Breast epithelium (tissue), 4 donors: ENCODE measurements around the gene ZNF155. TPM values are rescaled to one million over a fixed set of nuclear protein-coding genes. Genes with fewer than 3 reads are reported as not detected.
A peak's percentile ranks its signal among the peaks of the same experiment; 100 is the strongest.
"Not testable (repeated sequence)": the region's sequence is repeated elsewhere in the genome, so short reads cannot be mapped to it uniquely, and the experiment has no call there.

Experiments used
- DNase-seq, 2 donors: peaks; one replicate each; pipeline ENCODE4 v3.0.0-alpha.2; 2019; ENCODE audit warnings: low spot score in 2 of 2
- H3K27ac ChIP-seq, 2 donors: fragments of 200-600 bp; sonication (generic) in 1 of 2; one replicate each; pipeline ENCODE4 v1.5.1; 2016 to 2019; ENCODE audit warnings: mild to moderate bottlenecking in 1 of 2
- H3K27me3 ChIP-seq, 2 donors: fragments of 200-600 bp; sonication (generic) in 1 of 2; one replicate each; pipeline versions ENCODE4 v1.5.1 to v1.6.0; 2017 to 2019; ENCODE audit warnings: control low read depth in 1 of 2, mild to moderate bottlenecking in 1 of 2
- H3K36me3 ChIP-seq: fragments of 200-600 bp; one replicate; pipeline ENCODE4 v1.5.1; 2019
- H3K4me1 ChIP-seq, 2 donors: fragments of 200-600 bp; sonication (generic); one replicate each; pipeline ENCODE4 v1.5.1; 2016 to 2019; ENCODE audit warnings: control low read depth in 1 of 2
- H3K4me3 ChIP-seq, 3 donors: fragments of 200-600 bp; sonication (generic); 1 replicate in 2 of 3; 2 replicates in 1 of 3; pipeline ENCODE4 v1.5.1; 2016 to 2019; ENCODE audit warnings: mild to moderate bottlenecking in 3 of 3, moderate library complexity in 2 of 3
- H3K9me3 ChIP-seq, 2 donors: fragments of 200-600 bp; sonication (generic) in 1 of 2; one replicate each; pipeline ENCODE4 v1.5.1; 2016 to 2019; ENCODE audit warnings: control low read depth in 1 of 2
- CTCF ChIP-seq, 3 donors: fragments of 450-650 bp; IDR thresholded peaks; one replicate each; pipeline ENCODE4 v1.5.1; 2016 to 2017; ENCODE audit warnings: antibody characterized with exemption in 3 of 3, mild to moderate bottlenecking in 3 of 3, moderate library complexity in 3 of 3
- POLR2A ChIP-seq: fragments of 450-650 bp; IDR thresholded peaks from one replicate; pipeline ENCODE4 v1.6.1; 2016; ENCODE audit warnings: antibody characterized with exemption, mild to moderate bottlenecking, moderate library complexity
- POLR2AphosphoS5 ChIP-seq, 3 donors: sonication (generic); formaldehyde crosslinking; IDR thresholded peaks; one replicate each; pipeline ENCODE4 v1.6.1; 2017; ENCODE audit warnings: antibody characterized with exemption in 3 of 3
- intact Hi-C: fragments of 100-400 bp; cut with DNase I; formaldehyde crosslinking; loops from one replicate; pipeline ENCODE4 v1.15.1; 2023; ENCODE audit warnings: low total_unique reads
- total RNA-seq, 3 donors: library from RNA; depleted of rRNA; stranded (reverse); fragments of >200 nt; gene quantifications; one replicate each; pipeline ENCODE4 v1.1.0, GENCODE V29; 2016

ZNF155 gene
- total RNA-seq, 3 donors from 2014 or later = 6.1 to 17.4 (median 15.1) TPM

- Histone ChIP-seq H3K9me3 (peaks cover 0 to 4% of the 10 kb centered on the region in 2 donors), H3K27me3 (no peaks in the 10 kb centered on the region), H3K4me1 (no peaks in the 10 kb centered on the region), H3K27ac (no peak overlapping the region), H3K36me3 (no peaks in the 10 kb centered on the region), H3K4me3 (no peak overlapping the region)
- no peak for DNase-seq
- TF ChIP-seq POLR2AphosphoS5 (IDR thresholded peaks at IDR 0.05) (no peak), POLR2A (no peak), CTCF (IDR thresholded peaks at IDR 0.05) (no peak)
- intact Hi-C loops = no loop called here
Measured at GRCh38 chr19:43941209-43941608, 42.8 kb upstream of the ZNF155 start.

GRCh38 chr19:43947412-43947811 is 36.6 kb upstream of the ZNF155 start:
- H3K27me3 ChIP-seq, H3K36me3 ChIP-seq, H3K4me1 ChIP-seq, intact Hi-C loops, DNase-seq, H3K27ac ChIP-seq, H3K4me3 ChIP-seq: not testable (repeated sequence)
- H3K9me3 ChIP-seq = peaks cover 6 to 11% of the 10 kb centered on the region in 2 donors

GRCh38 chr19:43949803-43950202 is 34.2 kb upstream of the ZNF155 start:
- not testable (repeated sequence) for H3K36me3 ChIP-seq, DNase-seq, H3K4me3 ChIP-seq, H3K27me3 ChIP-seq, H3K27ac ChIP-seq, H3K4me1 ChIP-seq
- intact Hi-C loops = loop anchor here (2.0 kb wide), 1 partner anchor 55 kb away; no protein-coding TSS in a partner anchor
- H3K9me3 ChIP-seq = peaks cover 16 to 30% of the 10 kb centered on the region in 2 donors

- Histone ChIP-seq H3K27ac (peak within 1 kb of the TSS; percentile 49 to 68), H3K4me1 (no peaks in the 10 kb centered on the region), H3K36me3 (no peaks in the 10 kb centered on the region), H3K4me3 (peak within 1 kb of the TSS; percentile 66 to 83 (median 71)), H3K9me3 (peaks cover 29 to 43% of the 10 kb centered on the region in 2 donors), H3K27me3 (peaks cover 0 to 4% of the 10 kb centered on the region in 2 donors)
- TF ChIP-seq CTCF (IDR thresholded peaks at IDR 0.05) (peak; percentile 22 to 47 (median 45)), POLR2A (no peak), POLR2AphosphoS5 (IDR thresholded peaks at IDR 0.05) (peak; percentile 87 to 95 (median 91))
- peak; percentile 84 to 87 for DNase-seq
- intact Hi-C loops = loop anchor here (2.0 kb wide), 1 partner anchor 54 kb away; no protein-coding TSS in a partner anchor
Measured at GRCh38 chr19:43950834-43951645, 32.9 kb upstream of the ZNF155 start, which contains the start of gene ZNF221. TSS of gene ZNF221 (plus strand) at chr19:43951228. CDS start at chr19:43962727, 11,499 bp downstream.

DNA sequence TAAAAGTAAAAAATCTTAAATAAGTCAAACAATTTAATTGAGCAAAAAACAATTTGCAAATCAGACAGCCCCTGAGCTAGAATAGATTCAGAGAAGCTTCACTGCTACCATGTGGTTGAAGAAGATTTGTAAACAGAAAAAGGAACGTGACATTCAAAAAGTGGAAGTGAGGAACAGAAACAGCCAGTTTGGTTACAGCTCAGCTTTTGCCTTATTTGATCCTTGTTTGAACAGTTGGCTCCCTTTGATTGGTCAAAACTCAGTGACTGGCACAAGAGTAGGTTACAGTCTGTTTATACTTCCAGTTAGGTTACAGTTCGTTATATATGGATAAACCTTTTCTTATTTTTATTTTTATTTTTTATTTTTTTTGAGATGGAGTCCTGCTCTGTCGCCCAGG is 27.2 kb upstream of the ZNF155 start:
- Histone ChIP-seq H3K9me3 (peaks cover 79 to 90% of the 10 kb centered on the region in 2 donors), H3K27ac (no peak overlapping the region), H3K36me3 (no peaks in the 10 kb centered on the region), H3K4me1 (no peaks in the 10 kb centered on the region), H3K4me3 (no peak overlapping the region), H3K27me3 (no peaks in the 10 kb centered on the region)
- TF ChIP-seq POLR2AphosphoS5 (IDR thresholded peaks at IDR 0.05) (no peak), POLR2A (no peak), CTCF (IDR thresholded peaks at IDR 0.05) (no peak)
- intact Hi-C loops = no loop called here
- no peak for DNase-seq

DNA sequence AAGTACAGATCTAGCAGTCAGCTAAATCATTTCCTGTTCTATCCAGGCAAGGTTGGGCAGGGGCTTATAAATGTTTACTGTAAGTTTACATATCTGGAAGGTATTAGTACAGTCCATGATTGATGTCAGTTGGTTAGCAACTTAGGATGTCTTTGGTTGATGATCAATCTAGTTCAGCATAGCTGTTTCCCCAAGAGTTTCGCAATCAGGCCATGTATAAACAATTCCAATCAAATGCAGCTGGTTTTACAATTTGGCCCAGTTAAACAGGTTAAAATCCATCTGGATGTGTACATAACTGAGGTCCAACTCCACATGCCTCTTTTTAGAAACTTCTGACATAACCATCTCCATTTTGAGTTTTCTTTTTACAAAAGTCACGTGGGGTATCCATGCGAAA is 26.1 kb upstream of the ZNF155 start:
- intact Hi-C loops = no loop called here
- Histone ChIP-seq H3K27me3 (no peaks in the 10 kb centered on the region), H3K27ac (no peak overlapping the region), H3K9me3 (peaks cover 89 to 96% of the 10 kb centered on the region in 2 donors), H3K36me3 (no peaks in the 10 kb centered on the region), H3K4me3 (no peak overlapping the region), H3K4me1 (no peaks in the 10 kb centered on the region)
- TF ChIP-seq CTCF (IDR thresholded peaks at IDR 0.05) = no peak
- TF ChIP-seq POLR2AphosphoS5 (IDR thresholded peaks at IDR 0.05) = no peak
- TF ChIP-seq POLR2A = no peak
- DNase-seq = no peak
